Stimulated activated CD4-positive, alpha-beta T cell treated with anti-CD3 and anti-CD28 coated beads, Interleukin-2, amount 100 ng/mL, for 48 hours (primary cell): ENCODE measurements around the gene ASTN2.
"Not testable (repeated sequence)": the region's sequence is repeated elsewhere in the genome, so short reads cannot be mapped to it uniquely, and the experiment has no call there.

Experiments
- DNase-seq, 2 donors: peaks; one replicate each; pipeline ENCODE4 v3.0.0-alpha.2; 2020

ASTN2 gene

DNA sequence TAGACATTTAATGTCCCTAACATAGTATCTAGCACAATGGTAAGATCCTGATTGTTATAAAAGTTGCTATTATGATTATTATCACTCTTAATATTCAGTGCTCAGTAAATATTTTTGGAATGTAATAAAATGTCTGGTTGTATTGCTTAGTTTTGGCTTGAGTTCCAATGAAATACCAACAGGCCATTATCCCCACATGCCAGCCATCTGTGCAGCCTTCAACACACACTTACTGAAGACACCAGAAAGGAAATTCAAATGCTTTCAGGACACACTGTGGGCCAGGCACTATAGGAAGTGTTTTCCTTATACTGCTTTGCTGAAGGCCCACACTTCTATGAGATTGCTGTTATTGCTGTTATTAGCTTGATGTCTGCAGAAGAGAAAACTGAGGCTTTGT is 570.2 kb downstream of the ASTN2 start:
- DNase-seq = no peak

GRCh38 chr9:116843863-116844620 is 570.8 kb downstream of the ASTN2 start:
- DNase-seq = no peak

DNA sequence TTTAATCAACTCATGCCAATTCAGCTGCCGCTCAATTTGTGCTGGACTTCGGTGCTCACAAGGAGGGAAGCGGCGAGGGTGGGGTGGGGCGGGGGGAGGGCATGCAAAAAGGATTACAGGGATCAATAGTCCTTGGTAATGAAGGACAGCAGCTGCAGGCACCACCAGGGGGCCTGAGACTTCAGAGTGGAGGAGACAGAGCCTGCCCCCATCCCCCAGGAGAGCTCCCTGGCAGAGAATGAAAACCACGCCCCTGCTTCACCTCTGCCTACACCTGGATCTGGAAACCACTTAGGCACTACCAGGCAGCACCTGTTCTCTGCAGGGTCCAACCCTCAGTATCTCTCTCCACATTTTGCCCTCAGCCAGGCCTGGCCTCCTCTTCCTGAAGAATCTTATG is 572.2 kb downstream of the ASTN2 start:
- no peak for DNase-seq

- DNase-seq = not testable (repeated sequence)
Measured at GRCh38 chr9:116838468-116838867, 576.4 kb downstream of the ASTN2 start.

DNA sequence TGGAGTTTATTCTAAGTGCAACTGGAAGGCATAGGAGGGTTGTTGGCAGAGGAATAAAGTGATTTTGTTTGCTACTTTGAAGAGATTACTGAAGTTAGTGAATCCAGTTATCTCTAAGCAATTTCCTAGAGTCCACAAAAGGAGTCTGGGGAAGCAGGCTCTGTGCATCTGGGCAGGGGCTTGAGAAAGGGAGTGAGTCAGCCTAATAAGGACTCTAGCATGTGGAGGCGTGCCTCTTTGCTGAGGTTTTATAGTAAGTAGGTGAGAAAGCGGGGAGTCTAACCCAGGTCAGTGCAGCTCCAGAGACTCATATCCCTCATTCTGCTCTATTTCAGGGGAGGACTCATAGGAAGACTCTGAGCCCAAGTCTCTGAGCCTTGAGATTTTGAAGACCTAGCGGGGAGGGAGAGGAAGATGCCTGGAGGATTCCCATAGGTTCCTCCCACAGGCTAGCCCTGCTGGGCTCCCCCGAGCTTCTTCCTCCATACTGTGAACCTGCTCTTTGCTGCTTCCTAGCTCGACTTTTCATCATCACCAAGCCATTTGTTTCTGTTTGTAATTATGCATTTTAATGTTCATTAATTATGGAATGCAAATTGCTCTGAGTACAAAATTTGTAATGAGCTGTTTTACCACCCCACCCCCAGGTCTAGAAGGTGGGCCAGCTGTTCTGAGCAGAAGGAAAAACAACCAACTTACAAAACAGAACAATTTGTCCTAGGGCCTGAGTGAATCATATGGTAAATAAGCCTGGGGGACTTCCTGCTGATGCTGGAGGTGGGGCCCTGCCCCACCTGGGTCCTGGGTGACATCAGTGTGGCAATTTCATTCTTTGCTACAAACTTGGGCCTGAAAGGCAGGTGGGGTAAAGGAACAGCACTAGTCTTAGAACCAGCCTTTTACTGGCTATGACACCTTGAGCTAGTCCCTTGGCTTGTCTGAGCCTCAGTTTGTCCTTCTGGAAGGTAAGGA is 577.6 kb downstream of the ASTN2 start:
- no peak for DNase-seq

DNA sequence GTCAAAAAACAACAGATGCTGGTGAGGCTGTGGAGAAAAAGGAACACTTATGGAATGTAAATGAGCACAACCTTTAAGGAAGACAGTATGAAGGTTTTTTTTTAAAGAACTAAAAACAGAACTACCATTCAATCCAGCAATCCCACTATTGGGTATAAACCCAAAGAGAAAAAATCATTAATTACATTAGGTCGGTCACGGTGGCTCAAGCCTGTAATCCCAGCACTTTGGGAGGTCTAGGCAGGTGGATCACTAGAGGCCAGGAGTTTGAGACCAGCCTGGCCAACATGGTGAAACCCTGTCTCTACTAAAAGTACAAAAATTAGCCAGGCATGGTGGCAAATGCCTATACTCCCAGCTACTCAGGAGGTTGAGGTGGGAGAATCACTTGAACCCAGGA is 584.5 kb downstream of the ASTN2 start:
- DNase-seq = not testable (repeated sequence)

- no peak for DNase-seq
Measured at GRCh38 chr9:116821633-116822229, 593.1 kb downstream of the ASTN2 start.

GRCh38 chr9:116819116-116819515 is 595.7 kb downstream of the ASTN2 start:
- DNase-seq = no peak

DNA sequence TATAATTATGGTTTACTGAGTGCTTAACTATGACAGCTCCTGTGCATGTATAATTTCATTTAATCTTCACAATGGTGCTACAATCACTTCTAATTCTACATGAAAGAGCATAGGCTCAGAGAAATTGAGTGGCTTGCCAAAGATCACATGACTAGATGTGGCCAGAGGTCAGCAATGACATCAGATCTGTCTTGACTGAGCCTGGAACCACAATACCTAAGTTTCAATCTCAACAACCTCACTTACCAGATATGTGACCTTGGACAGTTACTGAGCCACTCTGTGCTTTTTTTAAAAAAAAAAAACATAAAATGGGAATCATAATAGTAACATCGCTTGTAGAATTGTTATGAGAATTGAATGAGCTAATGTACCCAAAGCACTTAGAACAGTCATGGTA is 597.1 kb downstream of the ASTN2 start:
- DNase-seq = no peak

- DNase-seq = no peak
Measured at GRCh38 chr9:116816484-116816883, 598.4 kb downstream of the ASTN2 start.

DNA sequence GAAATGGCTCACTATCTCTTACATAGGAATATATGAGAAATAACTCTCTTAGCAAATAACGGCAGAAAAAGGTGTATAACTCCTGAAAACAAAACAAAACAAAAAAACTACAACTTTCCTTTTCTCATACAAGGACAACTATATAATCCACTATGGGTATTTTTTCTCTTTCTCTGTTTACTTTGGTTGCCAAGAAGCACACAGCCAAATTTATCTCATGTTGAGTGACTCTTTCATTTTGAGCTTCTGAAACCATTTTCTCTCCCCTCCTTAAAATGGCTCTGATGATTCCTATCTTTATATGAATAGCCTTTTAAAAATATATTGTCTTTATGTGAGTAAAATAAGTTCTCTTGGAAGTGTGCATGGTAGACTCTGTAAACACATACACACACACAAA is 599.0 kb downstream of the ASTN2 start:
- no peak for DNase-seq

DNA sequence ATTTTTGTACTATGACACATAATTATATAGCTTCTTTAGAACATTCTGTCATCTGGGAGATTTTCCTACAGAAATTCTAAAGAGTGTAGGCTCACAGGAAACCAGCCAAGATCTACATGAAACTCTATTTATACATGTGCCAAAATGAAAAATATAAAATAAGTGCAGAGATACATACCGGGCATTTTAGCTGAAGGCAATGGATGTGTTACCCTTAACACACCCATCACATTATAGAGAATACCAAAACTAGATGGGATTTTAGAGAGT is 601.9 kb downstream of the ASTN2 start:
- DNase-seq = no peak

GRCh38 chr9:116812231-116813030 is 602.4 kb downstream of the ASTN2 start:
- DNase-seq = no peak

DNA sequence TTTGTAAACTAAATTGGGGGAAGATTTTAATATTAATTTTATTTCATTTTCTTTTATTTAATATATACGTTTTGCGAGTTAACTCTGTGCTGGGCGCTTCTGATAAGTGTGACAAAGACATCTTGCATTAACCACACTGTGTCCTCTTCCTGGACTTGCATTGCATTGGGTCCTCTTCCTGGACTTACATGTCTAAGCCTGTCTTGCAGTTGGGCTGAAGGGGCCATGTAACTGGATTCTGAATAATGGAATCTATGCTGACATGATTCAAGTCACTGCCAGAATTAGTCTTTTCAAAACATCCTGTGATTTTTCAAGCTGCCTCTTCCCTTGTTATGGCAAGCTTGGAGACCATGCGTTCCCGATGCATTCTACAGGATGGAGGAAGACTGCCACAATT is 605.2 kb downstream of the ASTN2 start:
- no peak for DNase-seq

GRCh38 chr9:116806075-116806474 is 608.8 kb downstream of the ASTN2 start:
- DNase-seq = no peak

DNA sequence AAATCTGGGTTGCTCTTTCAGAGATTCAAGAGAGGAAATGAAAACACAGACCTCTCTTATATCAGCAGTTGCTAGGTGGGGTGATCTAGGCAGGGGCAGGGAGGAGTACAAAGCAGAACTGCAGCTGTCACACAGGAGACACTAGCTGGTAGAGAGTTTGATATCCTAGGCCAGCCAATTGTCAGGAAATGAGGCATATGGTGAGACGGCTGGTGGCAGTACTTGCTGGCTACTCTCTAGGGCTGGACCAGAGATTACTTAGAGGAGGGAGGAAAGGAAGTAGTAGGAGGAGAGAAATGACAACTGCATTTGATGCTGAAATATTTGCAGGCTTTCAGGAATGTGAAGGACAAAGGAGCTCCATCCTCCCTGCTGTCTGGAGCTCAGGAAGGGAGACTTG is 614.0 kb downstream of the ASTN2 start:
- DNase-seq = no peak

- no peak for DNase-seq
Measured at GRCh38 chr9:116800074-116800473, 614.8 kb downstream of the ASTN2 start.

DNA sequence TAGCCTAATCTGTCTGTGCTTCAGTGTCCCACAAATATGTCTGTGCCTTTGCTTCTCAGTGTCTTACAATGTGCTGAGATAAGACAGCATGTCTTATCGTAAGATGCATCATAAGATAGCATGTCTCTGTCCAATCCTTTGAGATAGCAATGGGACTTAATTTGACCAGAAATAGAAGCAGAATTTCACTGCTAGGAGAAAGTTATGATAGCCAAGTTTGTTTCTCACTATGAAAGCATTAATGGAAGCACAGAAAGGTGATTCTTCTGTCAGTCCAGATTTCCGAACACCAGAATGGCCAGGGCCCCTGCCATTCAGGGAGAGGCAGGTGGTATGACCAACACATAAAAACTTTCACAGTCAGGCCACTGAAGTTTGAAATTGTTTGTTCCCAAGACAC is 616.3 kb downstream of the ASTN2 start:
- DNase-seq = no peak

GRCh38 chr9:116797276-116797675 is 617.6 kb downstream of the ASTN2 start:
- DNase-seq = no peak

- DNase-seq = no peak
Measured at GRCh38 chr9:116796669-116797068, 618.2 kb downstream of the ASTN2 start.

- no peak for DNase-seq
Measured at GRCh38 chr9:116795821-116796220, 619.0 kb downstream of the ASTN2 start.

DNA sequence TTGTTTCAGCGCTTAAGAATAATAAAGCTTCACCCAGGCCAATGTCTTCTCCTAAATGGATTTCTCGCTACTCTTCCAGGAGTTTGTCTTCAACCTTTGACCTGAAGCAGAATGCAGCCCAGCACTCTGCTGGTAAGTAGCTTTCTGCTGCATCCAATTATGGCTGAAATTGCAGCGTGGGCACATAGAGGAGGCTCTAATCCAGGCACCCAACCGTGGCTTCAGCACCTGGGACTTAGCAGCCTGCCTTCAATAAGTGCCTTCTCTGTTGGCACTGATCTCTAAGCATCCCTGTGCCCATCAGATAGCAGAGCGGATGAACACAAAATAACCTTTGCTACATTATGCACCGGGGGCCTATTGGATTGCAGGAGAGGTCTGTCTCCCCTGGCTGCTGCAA is 622.6 kb downstream of the ASTN2 start:
- DNase-seq = no peak

GRCh38 chr9:116791326-116791725 is 623.5 kb downstream of the ASTN2 start:
- DNase-seq = no peak
